ENCODE data around the gene CEBPZ.

DNA sequence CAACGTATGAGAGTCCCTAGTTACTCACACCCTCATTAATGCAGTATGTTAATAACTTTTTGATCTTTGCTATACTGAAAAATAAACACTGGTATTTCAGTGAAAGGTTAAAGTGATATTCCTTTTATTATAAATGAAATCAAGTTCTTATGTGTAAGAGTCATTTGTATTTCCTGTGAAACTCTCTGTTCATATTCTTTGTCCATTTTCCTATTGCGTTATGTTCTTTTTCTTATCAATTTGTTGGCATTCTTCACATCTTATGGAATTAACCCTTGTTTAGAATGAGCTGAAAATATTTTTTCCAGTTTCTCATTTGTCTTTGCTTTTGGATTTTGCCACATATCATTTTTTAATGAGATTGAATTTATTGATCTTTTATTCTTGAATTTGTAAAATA, 44.9 kb upstream of the CEBPZ start:
- no peak for TF ChIP-seq CTCF (IDR thresholded peaks at IDR 0.05)
- no peak for TF ChIP-seq EP300 (IDR thresholded peaks at IDR 0.05)
- no peak for TF ChIP-seq POLR2A (IDR thresholded peaks at IDR 0.05)
- TF ChIP-seq POLR2AphosphoS5 (IDR thresholded peaks at IDR 0.05), result no peak

Data from sigmoid colon (tissue), 4 donors.